HCT116 (cell line): ENCODE measurements around the gene CORO2A. TPM values are rescaled to one million over a fixed set of nuclear protein-coding genes. Genes with fewer than 3 reads are reported as not detected.
"Not testable (repeated sequence)": the region's sequence is repeated elsewhere in the genome, so short reads cannot be mapped to it uniquely, and the experiment has no call there.

Experiments
- ATAC-seq: fragments of 200-7000 bp; cut with Tn5 transposase; 2 replicates; pipeline ENCODE4 v1.9.1; 2020; ENCODE audit warnings: mild to moderate bottlenecking, moderate library complexity
- BruUV-seq: library from RNA; stranded (reverse); fragments of 400-500 nt; replicated peaks from 2 replicates; lab custom pipeline; 2021; lab: Mats Ljungman, UMichigan
- CTCF ChIA-PET: fragments of 300-600 bp; sonication (Branson Sonifier 250); formaldehyde crosslinking; loops from one replicate; lab custom pipeline; 2021; ENCODE audit warnings: antibody characterized with exemption; lab: Charles Lee
- POLR2A ChIA-PET: fragments of 300-600, 350-600 bp; sonication (Branson Sonifier 250); formaldehyde crosslinking; loops from one replicate; lab custom pipeline; 2021; ENCODE audit warnings: antibody characterized with exemption; lab: Charles Lee
- RAD21 ChIA-PET, 2 experiments: fragments of 300-600 bp; sonication (Branson Sonifier 250); formaldehyde crosslinking; loops; one replicate each; lab custom pipeline; 2023; ENCODE audit warnings: low total read pairs in 2 of 2; ENCODE audit not compliant: uncharacterized antibody in 2 of 2, unreplicated experiment in 2 of 2, low non-redundant PET in 1 of 2; lab: Charles Lee
- DNase-seq: peaks from one replicate; pipeline ENCODE4 v3.0.0-alpha.2; 2010; ENCODE audit warnings: low read depth, low spot score
- H2AFZ ChIP-seq: fragments of 200-600 bp; shearing (Covaris generic), sonication (generic); 2 replicates; pipeline ENCODE4 v1.6.1; 2017; ENCODE audit warnings: low read depth, mixed run types, mixed read lengths, antibody characterized with exemption, low read length; ENCODE audit not compliant: poor library complexity, severe bottlenecking
- H3K27ac ChIP-seq: 2 replicates; pipeline ENCODE4 v1.5.1; 2012; ENCODE audit warnings: low read depth, low read length
- H3K27me3 ChIP-seq: fragments of 200-600 bp; sonication (generic); 2 replicates; pipeline ENCODE4 v1.6.1; 2016; ENCODE audit warnings: mixed run types, low read length, mixed read lengths; ENCODE audit not compliant: insufficient read depth
- H3K36me3 ChIP-seq, 2 experiments: fragments of 200-500 bp in 1 of 2; fragments of 200-600 bp in 1 of 2; sonication (Bioruptor generic) in 1 of 2; sonication (generic) in 1 of 2; 2 replicates each; pipeline versions ENCODE4 v1.5.1 to v1.6.1; 2014 to 2016; ENCODE audit warnings: low read length in 2 of 2, inconsistent platforms in 1 of 2, mixed read lengths in 1 of 2, mixed run types in 1 of 2; ENCODE audit not compliant: insufficient read depth in 2 of 2, control insufficient read depth in 1 of 2
- H3K4me1 ChIP-seq, 2 experiments: fragments of 200-600 bp in 1 of 2; sonication (generic) in 1 of 2; 2 replicates each; pipeline versions ENCODE4 v1.5.1 to v1.6.1; 2012 to 2017; ENCODE audit warnings: low read length in 2 of 2, inconsistent platforms in 1 of 2, mild to moderate bottlenecking in 1 of 2, mixed read lengths in 1 of 2, mixed run types in 1 of 2, moderate library complexity in 1 of 2; ENCODE audit not compliant: insufficient read depth in 2 of 2, control insufficient read depth in 1 of 2
- H3K4me2 ChIP-seq: fragments of 200-600 bp; sonication (generic); 2 replicates; pipeline ENCODE4 v1.6.1; 2017; ENCODE audit warnings: mixed run types, low read length, mixed read lengths
- H3K4me3 ChIP-seq, 2 experiments: fragments of 200-600 bp in 1 of 2; sonication (generic) in 1 of 2; replicated peaks in 1 of 2; 2 replicates each; pipeline ENCODE4 v1.5.1; 2011 to 2016; ENCODE audit warnings: low read length in 2 of 2, control low read depth in 1 of 2, low read depth in 1 of 2, mild to moderate bottlenecking in 1 of 2, mixed read lengths in 1 of 2, mixed run types in 1 of 2
- H3K79me2 ChIP-seq: fragments of 200-600 bp; sonication (generic); 2 replicates; pipeline ENCODE4 v1.6.1; 2017; ENCODE audit warnings: mild to moderate bottlenecking, mixed run types, low read length, moderate library complexity, mixed read lengths; ENCODE audit not compliant: insufficient read depth
- H3K9ac ChIP-seq: fragments of 200-600 bp; sonication (generic); 2 replicates; pipeline ENCODE4 v1.6.1; 2016; ENCODE audit warnings: low read length, mixed read lengths
- H3K9me2 ChIP-seq: fragments of 200-600 bp; sonication (generic), shearing (Covaris generic); 2 replicates; pipeline ENCODE4 v1.6.1; 2017; ENCODE audit warnings: mixed run types, mild to moderate bottlenecking, moderate library complexity; ENCODE audit not compliant: insufficient read depth
- H3K9me3 ChIP-seq, 2 experiments: fragments of 200-500 bp in 1 of 2; fragments of 200-600 bp in 1 of 2; sonication (Bioruptor generic) in 1 of 2; sonication (generic) in 1 of 2; 2 replicates each; pipeline ENCODE4 v1.6.1; 2014 to 2017; ENCODE audit warnings: low read length in 2 of 2, mixed read lengths in 2 of 2, inconsistent platforms in 1 of 2, low read depth in 1 of 2, mild to moderate bottlenecking in 1 of 2, mixed run types in 1 of 2, moderate library complexity in 1 of 2; ENCODE audit not compliant: control insufficient read depth in 1 of 2, insufficient read depth in 1 of 2
- H4K20me1 ChIP-seq: fragments of 200-600 bp; sonication (generic), shearing (Covaris generic); 2 replicates; pipeline ENCODE4 v1.6.1; 2017; ENCODE audit warnings: mixed run types, mild to moderate bottlenecking, moderate library complexity; ENCODE audit not compliant: insufficient read depth
- EGR1 ChIP-seq: IDR thresholded peaks from 2 replicates; pipeline ENCODE4 v1.6.1; 2012; ENCODE audit warnings: low read depth
- EZH2 ChIP-seq: fragments of 200-600 bp; sonication (generic); IDR thresholded peaks from 2 replicates; pipeline ENCODE4 v1.6.1; 2017; ENCODE audit warnings: antibody characterized with exemption, mixed run types
- JUND ChIP-seq: IDR thresholded peaks from 2 replicates; pipeline ENCODE4 v1.6.1; 2012
- POLR2AphosphoS5 ChIP-seq: IDR thresholded peaks from 2 replicates; pipeline ENCODE4 v1.6.1; 2011; ENCODE audit warnings: mild to moderate bottlenecking, low read depth, low read length, moderate library complexity
- RAD21 ChIP-seq: IDR thresholded peaks from 2 replicates; pipeline ENCODE4 v1.6.1; 2012; ENCODE audit warnings: low read depth, mild to moderate bottlenecking
- ZFX ChIP-seq: fragments of 450-650 bp; IDR thresholded peaks from 2 replicates; pipeline ENCODE4 v1.6.1; 2017
- ZNF274 ChIP-seq: fragments of 200-500 bp; sonication (Bioruptor generic); IDR thresholded peaks from 2 replicates; pipeline ENCODE4 v1.6.1; 2014; ENCODE audit warnings: mild to moderate bottlenecking, low read depth, low read length, inconsistent platforms
- intact Hi-C: fragments of 100-400 bp; cut with micrococcal nuclease; formaldehyde crosslinking; loops from 2 replicates; pipeline ENCODE4 v1.10.0; 2022
- total RNA-seq: library from RNA; stranded (reverse); gene quantifications from one replicate; pipeline ENCODE4 v1.2.1, GENCODE V29; 2021; ENCODE audit not compliant: unreplicated experiment

CORO2A gene
- total RNA-seq, 1 experiment from 2014 or later: 5.7 TPM

DNA sequence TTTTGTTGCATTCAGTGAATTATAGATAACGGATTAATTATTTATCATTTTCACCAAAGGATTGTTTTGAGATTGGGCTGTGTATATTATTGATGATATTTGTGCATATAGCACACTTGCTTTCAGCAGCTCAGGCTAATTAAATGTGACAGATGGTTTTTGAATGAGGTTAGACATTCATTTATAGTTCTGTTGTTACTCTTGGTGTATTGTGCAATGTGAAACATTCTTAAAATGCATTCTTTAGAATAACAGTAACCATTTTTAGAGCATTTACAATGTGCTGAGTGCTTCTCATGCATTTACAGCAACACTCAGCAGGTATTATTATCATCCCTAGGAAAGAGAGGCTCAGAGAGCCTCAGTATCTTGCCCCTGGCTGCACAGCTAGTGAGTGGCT, 112.1 kb downstream of the CORO2A start:
- peaks cover 15% of the 10 kb centered on the region for H3K79me2 ChIP-seq
- no peak overlapping the region for H3K4me2 ChIP-seq
- CTCF ChIA-PET: no interaction called here
- ATAC-seq (no peak), DNase-seq (no peak)
- no peaks in the 10 kb centered on the region for H3K27me3 ChIP-seq
- intact Hi-C loops: loop anchor here (10.0 kb wide), 1 partner anchor 64 kb away; no protein-coding TSS in a partner anchor
- H2AFZ ChIP-seq: no peak overlapping the region
- POLR2A ChIA-PET: no interaction called here
- H4K20me1 ChIP-seq: no peaks in the 10 kb centered on the region
- RAD21 ChIA-PET: no interaction called here
- H3K9ac ChIP-seq: no peak overlapping the region
- H3K4me1 ChIP-seq: peaks cover 0 to 14% of the 10 kb centered on the region in 2 experiments; a peak in 2 of 4 replicates
- no peaks in the 10 kb centered on the region for H3K9me3 ChIP-seq
- TF ChIP-seq ZFX: no peak
- no peak for TF ChIP-seq EGR1
- TF ChIP-seq ZNF274: no peak
- TF ChIP-seq POLR2AphosphoS5: no peak
- H3K36me3 ChIP-seq: peaks cover 30 to 52% of the 10 kb centered on the region in 2 experiments
- no peak overlapping the region for H3K27ac ChIP-seq
- H3K9me2 ChIP-seq: no peaks in the 10 kb centered on the region
- no TSS peak for BruUV-seq
- no peak overlapping the region for H3K4me3 ChIP-seq

DNA sequence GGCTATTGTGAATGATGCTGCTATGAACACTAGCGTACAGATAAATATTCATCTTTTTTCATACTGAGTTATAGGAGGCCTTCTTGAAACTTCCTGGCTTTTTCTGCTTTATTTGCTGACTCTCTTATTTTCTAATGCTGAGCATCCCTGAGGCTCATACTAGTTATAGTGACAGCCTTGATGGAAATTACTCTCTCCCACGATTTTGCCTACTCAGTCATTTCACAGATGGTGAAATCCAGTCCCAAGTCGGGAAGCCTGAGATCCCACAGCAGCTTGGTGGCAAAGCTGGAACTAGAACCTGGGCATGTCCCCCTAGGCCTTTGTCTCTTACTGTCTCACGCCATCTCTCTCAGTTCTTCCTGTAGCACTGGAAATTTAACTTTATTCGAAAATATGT, 113.5 kb downstream of the CORO2A start:
- Histone ChIP-seq H4K20me1 (no peaks in the 10 kb centered on the region), H3K9ac (no peak overlapping the region), H3K79me2 (peaks cover 23% of the 10 kb centered on the region), H3K27ac (no peak overlapping the region), H3K9me2 (no peaks in the 10 kb centered on the region), H3K4me1 (peaks cover 0 to 27% of the 10 kb centered on the region in 2 experiments; a peak in 3 of 4 replicates), H3K9me3 (no peaks in the 10 kb centered on the region), H3K27me3 (no peaks in the 10 kb centered on the region), H3K36me3 (peaks cover 30 to 52% of the 10 kb centered on the region in 2 experiments), H2AFZ (no peak overlapping the region), H3K4me2 (no peak overlapping the region), H3K4me3 (no peak overlapping the region)
- RAD21 ChIA-PET: no interaction called here
- no TSS peak for BruUV-seq
- CTCF ChIA-PET: interaction anchor here (0.5 kb wide), 1 partner anchor 1477 kb away, joined by 5 read pairs; no protein-coding TSS in a partner anchor
- ATAC-seq: no peak
- POLR2A ChIA-PET: no interaction called here
- intact Hi-C loops: loop anchor here (10.0 kb wide), 2 partner anchors 136 to 696 kb away; no protein-coding TSS in a partner anchor
- no peak for TF ChIP-seq RAD21
- TF ChIP-seq ZNF274: no peak
- TF ChIP-seq EZH2: no peak
- no peak for TF ChIP-seq JUND
- DNase-seq: no peak

DNA sequence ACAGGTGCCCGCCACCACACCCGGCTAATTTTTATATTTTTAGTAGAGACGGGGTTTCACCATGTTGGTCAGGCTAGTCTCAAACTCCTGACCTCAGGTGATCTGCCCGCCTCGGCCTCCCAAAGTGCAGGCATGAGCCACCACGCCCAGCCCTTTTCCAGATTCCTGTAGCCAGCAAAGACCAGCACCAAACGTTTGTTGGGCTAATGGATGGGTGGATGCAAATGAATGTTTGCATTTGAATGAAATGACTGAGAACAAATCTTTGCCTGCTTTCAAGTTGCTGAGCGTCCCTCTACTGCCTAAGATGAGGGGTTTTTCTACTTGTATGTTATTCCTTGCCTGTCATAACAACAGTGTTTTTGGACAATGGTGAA, 115.9 kb downstream of the CORO2A start:
- H3K27me3 ChIP-seq, H4K20me1 ChIP-seq, POLR2A ChIA-PET, DNase-seq, H3K4me2 ChIP-seq, RAD21 ChIA-PET, H2AFZ ChIP-seq, H3K9ac ChIP-seq, H3K4me3 ChIP-seq, H3K9me2 ChIP-seq, ATAC-seq, H3K27ac ChIP-seq, H3K9me3 ChIP-seq, BruUV-seq: not testable (repeated sequence)
- Histone ChIP-seq H3K79me2 (peaks cover 30% of the 10 kb centered on the region), H3K36me3 (peaks cover 21 to 29% of the 10 kb centered on the region in 2 experiments), H3K4me1 (peaks cover 0 to 27% of the 10 kb centered on the region in 2 experiments; a peak in 3 of 4 replicates)
- CTCF ChIA-PET: interaction anchor here (0.9 kb wide), 1 partner anchor 179 kb away, joined by 4 read pairs; the partner anchor contains the start of gene TBC1D2
- intact Hi-C loops: loop anchor here (10.0 kb wide), 2 partner anchors 138 to 698 kb away; no protein-coding TSS in a partner anchor
